HEK293 (cell line): ENCODE data around the gene PCYOX1L.

Experiments used
- KLF9 ChIP-seq: fragments of 450-650 bp; formaldehyde crosslinking; IDR thresholded peaks from 2 replicates; pipeline ENCODE4 v1.5.1; 2016; ENCODE audit warnings: missing biosample characterization, missing genetic modification characterization, low read depth
- SP3 ChIP-seq: fragments of 450-650 bp; formaldehyde crosslinking; IDR thresholded peaks from 2 replicates; pipeline ENCODE4 v1.5.1; 2016; ENCODE audit warnings: missing biosample characterization, missing genetic modification characterization
- YY2 ChIP-seq: fragments of 450-650 bp; formaldehyde crosslinking; IDR thresholded peaks from 2 replicates; pipeline ENCODE4 v1.5.1; 2016; ENCODE audit warnings: missing biosample characterization, missing genetic modification characterization
- ZBTB1 ChIP-seq: fragments of 450-650 bp; formaldehyde crosslinking; IDR thresholded peaks from 2 replicates; pipeline ENCODE4 v1.5.1; 2016; ENCODE audit warnings: missing biosample characterization, missing genetic modification characterization
- ZBTB10 ChIP-seq: fragments of 450-650 bp; formaldehyde crosslinking; IDR thresholded peaks from 2 replicates; pipeline ENCODE4 v1.5.1; 2016; ENCODE audit warnings: missing biosample characterization, missing genetic modification characterization
- ZBTB44 ChIP-seq: fragments of 450-650 bp; IDR thresholded peaks from 2 replicates; pipeline ENCODE4 v1.5.1; 2018; ENCODE audit warnings: missing biosample characterization, mild to moderate bottlenecking, missing genetic modification characterization
- ZBTB48 ChIP-seq: fragments of 450-650 bp; formaldehyde crosslinking; IDR thresholded peaks from 2 replicates; pipeline ENCODE4 v1.5.1; 2016; ENCODE audit warnings: missing biosample characterization, missing genetic modification characterization
- ZBTB49 ChIP-seq: fragments of 450-650 bp; formaldehyde crosslinking; IDR thresholded peaks from 2 replicates; pipeline ENCODE4 v1.5.1; 2016; ENCODE audit warnings: missing biosample characterization, missing genetic modification characterization, low read depth
- ZBTB8A ChIP-seq: fragments of 450-650 bp; formaldehyde crosslinking; IDR thresholded peaks from 2 replicates; pipeline ENCODE4 v1.5.1; 2016; ENCODE audit warnings: missing biosample characterization, missing genetic modification characterization
- ZFP41 ChIP-seq: fragments of 450-650 bp; formaldehyde crosslinking; IDR thresholded peaks from 2 replicates; pipeline ENCODE4 v1.5.1; 2016; ENCODE audit warnings: missing biosample characterization, missing genetic modification characterization, borderline replicate concordance
- ZNF10 ChIP-seq: fragments of 450-650 bp; formaldehyde crosslinking; IDR thresholded peaks from 2 replicates; pipeline ENCODE4 v1.5.1; 2017; ENCODE audit warnings: missing biosample characterization, missing genetic modification characterization
- ZNF121 ChIP-seq: fragments of 450-650 bp; formaldehyde crosslinking; IDR thresholded peaks from 2 replicates; pipeline ENCODE4 v1.5.1; 2016; ENCODE audit warnings: missing biosample characterization, missing genetic modification characterization
- ZNF133 ChIP-seq: fragments of 450-650 bp; formaldehyde crosslinking; IDR thresholded peaks from 2 replicates; pipeline ENCODE4 v1.5.1; 2016; ENCODE audit warnings: missing biosample characterization, missing genetic modification characterization
- ZNF157 ChIP-seq: fragments of 450-650 bp; formaldehyde crosslinking; IDR thresholded peaks from 2 replicates; pipeline ENCODE4 v1.5.1; 2016; ENCODE audit warnings: missing biosample characterization, missing genetic modification characterization
- ZNF19 ChIP-seq: fragments of 450-650 bp; formaldehyde crosslinking; IDR thresholded peaks from 2 replicates; pipeline ENCODE4; 2016; ENCODE audit warnings: missing biosample characterization, missing genetic modification characterization, low read depth
- ZNF2 ChIP-seq: fragments of 450-650 bp; formaldehyde crosslinking; IDR thresholded peaks from 2 replicates; pipeline ENCODE4 v1.5.1; 2016; ENCODE audit warnings: missing biosample characterization, missing genetic modification characterization
- ZNF221 ChIP-seq: fragments of 450-650 bp; formaldehyde crosslinking; IDR thresholded peaks from 2 replicates; pipeline ENCODE4 v1.5.1; 2017; ENCODE audit warnings: missing biosample characterization, missing genetic modification characterization, borderline replicate concordance
- ZNF324 ChIP-seq: fragments of 450-650 bp; formaldehyde crosslinking; IDR thresholded peaks from 2 replicates; pipeline ENCODE4 v1.5.1; 2016; ENCODE audit warnings: missing biosample characterization, missing genetic modification characterization
- ZNF398 ChIP-seq: fragments of 450-650 bp; formaldehyde crosslinking; IDR thresholded peaks from 2 replicates; pipeline ENCODE4 v1.5.1; 2017; ENCODE audit warnings: missing biosample characterization, missing genetic modification characterization
- ZNF423 ChIP-seq: fragments of 450-650 bp; formaldehyde crosslinking; IDR thresholded peaks from 2 replicates; pipeline ENCODE4 v1.5.1; 2016; ENCODE audit warnings: missing biosample characterization, missing genetic modification characterization
- ZNF488 ChIP-seq: fragments of 450-650 bp; formaldehyde crosslinking; IDR thresholded peaks from 2 replicates; pipeline ENCODE4 v1.5.1; 2016; ENCODE audit warnings: missing biosample characterization, missing genetic modification characterization
- ZNF510 ChIP-seq: fragments of 450-650 bp; formaldehyde crosslinking; IDR thresholded peaks from 2 replicates; pipeline ENCODE4 v1.5.1; 2018; ENCODE audit warnings: mild to moderate bottlenecking, missing genetic modification characterization, missing biosample characterization; ENCODE audit not compliant: insufficient replicate concordance
- ZNF521 ChIP-seq: fragments of 450-650 bp; formaldehyde crosslinking; IDR thresholded peaks from 2 replicates; pipeline ENCODE4 v1.5.1; 2017; ENCODE audit warnings: missing biosample characterization, mild to moderate bottlenecking, missing genetic modification characterization
- ZNF621 ChIP-seq: fragments of 450-650 bp; formaldehyde crosslinking; IDR thresholded peaks from 2 replicates; pipeline ENCODE4 v1.5.1; 2017; ENCODE audit warnings: missing biosample characterization, missing genetic modification characterization
- ZNF664 ChIP-seq: fragments of 450-650 bp; formaldehyde crosslinking; IDR thresholded peaks from 2 replicates; pipeline ENCODE4 v1.5.1; 2016; ENCODE audit warnings: missing biosample characterization, missing genetic modification characterization
- ZNF704 ChIP-seq: fragments of 450-650 bp; formaldehyde crosslinking; IDR thresholded peaks from 2 replicates; pipeline ENCODE4 v1.5.1; 2016; ENCODE audit warnings: missing biosample characterization, missing genetic modification characterization
- ZNF707 ChIP-seq: fragments of 450-650 bp; formaldehyde crosslinking; IDR thresholded peaks from 2 replicates; pipeline ENCODE4 v1.5.1; 2016; ENCODE audit warnings: missing biosample characterization, missing genetic modification characterization
- ZNF830 ChIP-seq: fragments of 450-650 bp; IDR thresholded peaks from 2 replicates; pipeline ENCODE4 v1.5.0; 2018; ENCODE audit warnings: missing biosample characterization, missing genetic modification characterization, low read depth, mild to moderate bottlenecking, moderate library complexity

Gene PCYOX1L

GRCh38 chr5:149345147-149345891, 12.5 kb upstream of the PCYOX1L start, which contains the start of gene GRPEL2 (continued):
- TF ChIP-seq ZBTB49 (no peak), ZNF133 (tag by site-specific recombination) (no peak), ZNF488 (no peak), ZFP41 (tag by site-specific recombination) (no peak), ZNF324 (peak; percentile 96), ZNF621 (tag by site-specific recombination) (no peak), ZNF221 (tag by site-specific recombination) (no peak), ZBTB10 (tag by site-specific recombination) (0 out of 2 replicates have a peak, but pooled peaks have one; percentile 60), ZNF704 (tag by site-specific recombination) (no peak), ZBTB44 (no peak; the same call in 1 of the 2 replicates), ZNF830 (tag by site-specific recombination) (no peak), ZNF157 (tag by site-specific recombination) (no peak), YY2 (tag by site-specific recombination) (peak; percentile 80), ZNF2 (tag by site-specific recombination) (peak; percentile 64; the same call in 1 of the 2 replicates), ZBTB48 (tag by site-specific recombination) (peak; percentile 28; the same call in 1 of the 2 replicates), ZNF707 (tag by site-specific recombination) (no peak), ZNF423 (tag by site-specific recombination) (no peak), ZBTB1 (no peak), ZNF121 (tag by site-specific recombination) (peak; percentile 88), ZNF10 (tag by site-specific recombination) (no peak), ZNF521 (no peak), ZBTB8A (tag by site-specific recombination) (peak; percentile 72), ZNF398 (tag by site-specific recombination) (peak; percentile 33; the same call in 1 of the 2 replicates), KLF9 (peak; percentile 84), SP3 (tag by site-specific recombination) (peak; percentile 70), ZNF664 (no peak), ZNF19 (tag by site-specific recombination) (no peak), ZNF510 (no peak)
